HepG2 (cell line): ENCODE measurements around the gene KCNK17. TPM values are rescaled to one million over a fixed set of nuclear protein-coding genes. Genes with fewer than 3 reads are reported as not detected.

Source experiments
- ATAC-seq: fragments of 200-7000 bp; cut with Tn5 transposase; 3 replicates; pipeline ENCODE4 v1.9.1; 2020; ENCODE audit warnings: mild to moderate bottlenecking, moderate library complexity
- BruUV-seq: library from RNA; stranded (reverse); fragments of 400-500 nt; replicated peaks from 2 replicates; lab custom pipeline; 2021; lab: Mats Ljungman, UMichigan
- CTCF ChIA-PET: fragments of 300-600 bp; formaldehyde crosslinking; extraction: SDS; loops from one replicate; lab custom pipeline; 2021; ENCODE audit warnings: low total read pairs, inconsistent platforms, low intra/inter-chr PET ratio; lab: Yijun Ruan, JAX
- POLR2A ChIA-PET: fragments of 350-600 bp; sonication (Branson Sonifier 250); formaldehyde crosslinking; loops from one replicate; lab custom pipeline; 2020; ENCODE audit warnings: antibody characterized with exemption, inconsistent platforms; lab: Yijun Ruan, JAX
- DNase-seq: peaks from one replicate; pipeline ENCODE4 v3.0.0-alpha.2; 2015; ENCODE audit warnings: low spot score
- FAIRE-seq: peaks from 3 replicates; lab custom pipeline; 2011; peaks lifted over from hg19 to GRCh38; lab: Jason Lieb, UNC
- H2AFZ ChIP-seq: one replicate; pipeline ENCODE4 v1.6.1; 2011; ENCODE audit warnings: low read length, inconsistent platforms
- H3K27ac ChIP-seq: fragments of 300-600 bp; 3 replicates; pipeline ENCODE4 v1.8.0; 2011; ENCODE audit warnings: mixed run types, mild to moderate bottlenecking, mixed read lengths, low read length, inconsistent platforms; ENCODE audit not compliant: insufficient read depth; ENCODE audit errors: extremely low read length
- H3K27me3 ChIP-seq, 2 experiments: fragments of 200-600 bp in 1 of 2; 2 replicates in 1 of 2; 3 replicates in 1 of 2; pipeline versions ENCODE4 v1.6.0 to v1.8.0; 2011; ENCODE audit warnings: low read length in 2 of 2, mild to moderate bottlenecking in 2 of 2, moderate library complexity in 2 of 2, inconsistent platforms in 1 of 2; ENCODE audit not compliant: insufficient read depth in 2 of 2, control insufficient read depth in 1 of 2
- H3K36me3 ChIP-seq, 2 experiments: fragments of 200-600 bp in 1 of 2; replicated peaks in 1 of 2; 2 replicates in 1 of 2; 3 replicates in 1 of 2; pipeline versions ENCODE4 v1.5.1 to v1.8.0; 2011; ENCODE audit warnings: low read length in 2 of 2, inconsistent platforms in 1 of 2; ENCODE audit not compliant: insufficient read depth in 2 of 2, control insufficient read depth in 1 of 2
- H3K4me1 ChIP-seq: 2 replicates; pipeline ENCODE4 v1.5.1; 2012; ENCODE audit warnings: low read length, inconsistent platforms; ENCODE audit not compliant: insufficient read depth
- H3K4me2 ChIP-seq: 2 replicates; pipeline ENCODE4 v1.6.0; 2011; ENCODE audit warnings: low read depth, low read length, inconsistent platforms
- H3K4me3 ChIP-seq, 3 experiments: fragments of 200-600 bp in 1 of 3; sonication (generic), shearing (Covaris generic) in 1 of 3; replicated peaks in 1 of 3; 2 replicates each; pipeline ENCODE4 v1.5.1; 2011 to 2016; ENCODE audit warnings: low read length in 3 of 3, inconsistent platforms in 2 of 3, low read depth in 2 of 3, mild to moderate bottlenecking in 2 of 3, control low read depth in 1 of 3, mixed read lengths in 1 of 3; ENCODE audit not compliant: insufficient read depth in 1 of 3
- H3K79me2 ChIP-seq: one replicate; pipeline ENCODE4 v1.6.1; 2011; ENCODE audit warnings: low read length, inconsistent platforms; ENCODE audit not compliant: insufficient read depth
- H3K9ac ChIP-seq: 2 replicates; pipeline ENCODE4 v1.6.0; 2011; ENCODE audit warnings: mild to moderate bottlenecking, low read depth, low read length, inconsistent platforms; ENCODE audit not compliant: insufficient read depth
- H3K9me3 ChIP-seq: 2 replicates; pipeline ENCODE4 v1.5.1; 2012; ENCODE audit warnings: mild to moderate bottlenecking, low read length
- H4K20me1 ChIP-seq: 2 replicates; pipeline ENCODE4 v1.6.0; 2011; ENCODE audit warnings: inconsistent platforms, mild to moderate bottlenecking, low read length, moderate library complexity; ENCODE audit not compliant: insufficient read depth
- CCDC6 ChIP-seq: sonication (generic); formaldehyde crosslinking; IDR thresholded peaks from 2 replicates; pipeline ENCODE4 v1.8.1; 2022; ENCODE audit warnings: mild to moderate bottlenecking, missing genetic modification reagents, moderate library complexity
- DMAP1 ChIP-seq: IDR thresholded peaks from 2 replicates; pipeline ENCODE4 v1.6.1; 2016
- MIXL1 ChIP-seq: IDR thresholded peaks from 2 replicates; pipeline ENCODE4 v1.6.1; 2016
- NFE2L1 ChIP-seq: sonication (generic); formaldehyde crosslinking; IDR thresholded peaks from 2 replicates; pipeline ENCODE4 v1.4.0; 2020; ENCODE audit warnings: missing genetic modification reagents, mild to moderate bottlenecking, borderline replicate concordance
- PAF1 ChIP-seq: IDR thresholded peaks from 2 replicates; pipeline ENCODE4 v1.6.1; 2016; ENCODE audit warnings: missing genetic modification reagents, missing compliant biosample characterization
- RXRB ChIP-seq: IDR thresholded peaks from 2 replicates; pipeline ENCODE4 v1.6.1; 2016; ENCODE audit warnings: borderline replicate concordance, missing genetic modification reagents, missing compliant biosample characterization
- ZNF343 ChIP-seq: sonication (generic); formaldehyde crosslinking; IDR thresholded peaks from 2 replicates; pipeline ENCODE4 v1.4.0; 2020; ENCODE audit warnings: mild to moderate bottlenecking, missing genetic modification reagents
- ZNF670 ChIP-seq: sonication (generic); formaldehyde crosslinking; IDR thresholded peaks from 2 replicates; pipeline ENCODE4 v1.8.0; 2022; ENCODE audit warnings: mild to moderate bottlenecking, missing genetic modification reagents, borderline replicate concordance
- WGBS: methylation state at CpG from one replicate; pipeline ENCODE4 v1.1.6; 2017; ENCODE audit warnings: low lambda C conversion rate; 5-methylcytosine and 5-hydroxymethylcytosine counted together
- in situ Hi-C: cut with HindIII; loops from 2 replicates; pipeline ENCODE4 v1.10.0; 2017; ENCODE audit warnings: low pct_unique_long_range_greater_than_20kb; ENCODE audit not compliant: extremely low pct_ligation_motif_present
- intact Hi-C: fragments of 100-400 bp; cut with micrococcal nuclease; formaldehyde crosslinking; loops from one replicate; pipeline ENCODE4 v1.10.0; 2022; ENCODE audit not compliant: unreplicated experiment
- polyA plus RNA-seq, 8 experiments: library from polyadenylated mRNA; depleted of rRNA in 3 of 8; stranded (reverse) in 7 of 8; unstranded in 1 of 8; fragments of >200 nt; fragmentation: Illumina TruSeq in 4 of 8; extraction: Trizol in 4 of 8; gene quantifications; 2 replicates each; pipeline versions ENCODE4 v1.2.1 to v1.2.3, GENCODE V29; 2011 to 2016; ENCODE audit warnings: low read depth in 4 of 8, missing spikeins in 1 of 8, mixed read lengths in 1 of 8; ENCODE audit not compliant: insufficient read depth in 1 of 8
- total RNA-seq, 5 experiments: library from RNA; depleted of rRNA; stranded (reverse); fragments of >200 nt; fragmentation: Illumina TruSeq; extraction: Trizol; gene quantifications; 2 replicates each; pipeline ENCODE4 v1.2.3, GENCODE V29; 2016; ENCODE audit warnings: low read depth in 1 of 5
- TF ChIP-seq, protein P1 (sequence below): sonication (generic); formaldehyde crosslinking; IDR thresholded peaks from 2 replicates; pipeline ENCODE4 v1.5.0; 2020; ENCODE audit warnings: mild to moderate bottlenecking, missing genetic modification reagents
- TF ChIP-seq, protein P2 (sequence below): sonication (generic); formaldehyde crosslinking; IDR thresholded peaks from 2 replicates; pipeline ENCODE4 v1.5.0; 2020; ENCODE audit warnings: mild to moderate bottlenecking, missing genetic modification reagents, moderate library complexity
- TF ChIP-seq, protein P3 (sequence below): sonication (generic); formaldehyde crosslinking; conservative IDR thresholded peaks from 2 replicates; pipeline ENCODE4 v1.4.0; 2020; ENCODE audit warnings: mild to moderate bottlenecking, missing genetic modification reagents, moderate library complexity

The KCNK17 gene
- total and polyA plus RNA-seq, 2 of the 13 experiments (the other 11 are each of a cell fraction or from before 2014, with no cell fraction given) = not detected

DNA sequence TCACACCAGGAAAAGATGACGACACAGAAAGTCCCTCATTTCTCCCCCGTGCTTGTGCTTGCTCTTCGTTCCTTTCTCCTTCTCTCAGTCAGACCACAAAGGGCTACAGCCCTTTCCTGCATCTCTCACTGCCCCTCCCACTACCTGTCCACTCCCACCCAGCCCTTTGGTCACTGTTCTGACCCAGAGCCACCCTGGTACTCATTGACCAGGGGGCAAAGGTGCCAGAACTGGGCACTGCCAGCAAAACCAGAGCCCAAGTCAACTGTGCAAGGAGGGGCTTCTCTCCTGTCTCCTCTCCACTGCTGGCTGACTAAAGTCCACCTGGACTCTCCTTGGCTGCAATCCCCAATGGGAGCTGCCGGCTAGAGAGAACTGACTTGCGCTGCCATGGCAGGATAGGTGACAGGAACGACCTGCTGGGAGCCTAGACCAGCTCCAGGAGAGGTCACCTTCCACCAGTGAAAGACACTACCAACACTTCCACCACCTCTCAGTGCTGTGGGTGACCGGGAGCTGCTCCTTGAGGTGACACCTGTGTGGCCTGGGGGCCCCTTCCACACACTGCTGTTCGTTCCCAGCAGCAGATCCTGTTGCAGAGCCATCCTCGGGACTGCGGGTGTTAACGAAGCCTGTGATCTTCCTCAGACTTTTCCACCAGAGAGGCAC, 32.8 kb downstream of the KCNK17 start:
- Histone ChIP-seq H3K79me2 (no peaks in the 10 kb centered on the region), H3K4me2 (no peak overlapping the region), H3K27ac (no peak overlapping the region), H3K9ac (no peak overlapping the region), H3K4me3 (no peak overlapping the region), H3K36me3 (no peaks in the 10 kb centered on the region), H3K9me3 (no peaks in the 10 kb centered on the region), H2AFZ (no peak overlapping the region), H3K27me3 (peaks cover 0 to 5% of the 10 kb centered on the region in 2 experiments; a peak in 1 of 5 replicates), H4K20me1 (no peaks in the 10 kb centered on the region), H3K4me1 (no peaks in the 10 kb centered on the region)
- FAIRE-seq (no peak), DNase-seq (no peak), ATAC-seq (no peak)
- CTCF ChIA-PET = no interaction called here
- WGBS = 8% methylated on average over 3 of the region's 11 CpGs
- POLR2A ChIA-PET = no interaction called here
- intact Hi-C loops (no loop called here), in situ Hi-C loops (no loop called here)
- no TSS peak for BruUV-seq
- TF ChIP-seq ZNF343 = no peak
- TF ChIP-seq, protein P1, sequence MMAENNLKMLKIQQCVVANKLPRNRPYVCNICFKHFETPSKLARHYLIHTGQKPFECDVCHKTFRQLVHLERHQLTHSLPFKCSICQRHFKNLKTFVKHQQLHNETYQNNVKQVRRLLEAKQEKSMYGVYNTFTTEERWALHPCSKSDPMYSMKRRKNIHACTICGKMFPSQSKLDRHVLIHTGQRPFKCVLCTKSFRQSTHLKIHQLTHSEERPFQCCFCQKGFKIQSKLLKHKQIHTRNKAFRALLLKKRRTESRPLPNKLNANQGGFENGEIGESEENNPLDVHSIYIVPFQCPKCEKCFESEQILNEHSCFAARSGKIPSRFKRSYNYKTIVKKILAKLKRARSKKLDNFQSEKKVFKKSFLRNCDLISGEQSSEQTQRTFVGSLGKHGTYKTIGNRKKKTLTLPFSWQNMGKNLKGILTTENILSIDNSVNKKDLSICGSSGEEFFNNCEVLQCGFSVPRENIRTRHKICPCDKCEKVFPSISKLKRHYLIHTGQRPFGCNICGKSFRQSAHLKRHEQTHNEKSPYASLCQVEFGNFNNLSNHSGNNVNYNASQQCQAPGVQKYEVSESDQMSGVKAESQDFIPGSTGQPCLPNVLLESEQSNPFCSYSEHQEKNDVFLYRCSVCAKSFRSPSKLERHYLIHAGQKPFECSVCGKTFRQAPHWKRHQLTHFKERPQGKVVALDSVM (CRISPR knock-in tag) = no peak
- TF ChIP-seq, protein P2, sequence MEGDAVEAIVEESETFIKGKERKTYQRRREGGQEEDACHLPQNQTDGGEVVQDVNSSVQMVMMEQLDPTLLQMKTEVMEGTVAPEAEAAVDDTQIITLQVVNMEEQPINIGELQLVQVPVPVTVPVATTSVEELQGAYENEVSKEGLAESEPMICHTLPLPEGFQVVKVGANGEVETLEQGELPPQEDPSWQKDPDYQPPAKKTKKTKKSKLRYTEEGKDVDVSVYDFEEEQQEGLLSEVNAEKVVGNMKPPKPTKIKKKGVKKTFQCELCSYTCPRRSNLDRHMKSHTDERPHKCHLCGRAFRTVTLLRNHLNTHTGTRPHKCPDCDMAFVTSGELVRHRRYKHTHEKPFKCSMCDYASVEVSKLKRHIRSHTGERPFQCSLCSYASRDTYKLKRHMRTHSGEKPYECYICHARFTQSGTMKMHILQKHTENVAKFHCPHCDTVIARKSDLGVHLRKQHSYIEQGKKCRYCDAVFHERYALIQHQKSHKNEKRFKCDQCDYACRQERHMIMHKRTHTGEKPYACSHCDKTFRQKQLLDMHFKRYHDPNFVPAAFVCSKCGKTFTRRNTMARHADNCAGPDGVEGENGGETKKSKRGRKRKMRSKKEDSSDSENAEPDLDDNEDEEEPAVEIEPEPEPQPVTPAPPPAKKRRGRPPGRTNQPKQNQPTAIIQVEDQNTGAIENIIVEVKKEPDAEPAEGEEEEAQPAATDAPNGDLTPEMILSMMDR (CRISPR knock-in tag) = no peak
- TF ChIP-seq CCDC6 (CRISPR knock-in tag) = no peak
- no peak for TF ChIP-seq RXRB
- TF ChIP-seq ZNF670 (CRISPR knock-in tag) = no peak
- TF ChIP-seq, protein P3, sequence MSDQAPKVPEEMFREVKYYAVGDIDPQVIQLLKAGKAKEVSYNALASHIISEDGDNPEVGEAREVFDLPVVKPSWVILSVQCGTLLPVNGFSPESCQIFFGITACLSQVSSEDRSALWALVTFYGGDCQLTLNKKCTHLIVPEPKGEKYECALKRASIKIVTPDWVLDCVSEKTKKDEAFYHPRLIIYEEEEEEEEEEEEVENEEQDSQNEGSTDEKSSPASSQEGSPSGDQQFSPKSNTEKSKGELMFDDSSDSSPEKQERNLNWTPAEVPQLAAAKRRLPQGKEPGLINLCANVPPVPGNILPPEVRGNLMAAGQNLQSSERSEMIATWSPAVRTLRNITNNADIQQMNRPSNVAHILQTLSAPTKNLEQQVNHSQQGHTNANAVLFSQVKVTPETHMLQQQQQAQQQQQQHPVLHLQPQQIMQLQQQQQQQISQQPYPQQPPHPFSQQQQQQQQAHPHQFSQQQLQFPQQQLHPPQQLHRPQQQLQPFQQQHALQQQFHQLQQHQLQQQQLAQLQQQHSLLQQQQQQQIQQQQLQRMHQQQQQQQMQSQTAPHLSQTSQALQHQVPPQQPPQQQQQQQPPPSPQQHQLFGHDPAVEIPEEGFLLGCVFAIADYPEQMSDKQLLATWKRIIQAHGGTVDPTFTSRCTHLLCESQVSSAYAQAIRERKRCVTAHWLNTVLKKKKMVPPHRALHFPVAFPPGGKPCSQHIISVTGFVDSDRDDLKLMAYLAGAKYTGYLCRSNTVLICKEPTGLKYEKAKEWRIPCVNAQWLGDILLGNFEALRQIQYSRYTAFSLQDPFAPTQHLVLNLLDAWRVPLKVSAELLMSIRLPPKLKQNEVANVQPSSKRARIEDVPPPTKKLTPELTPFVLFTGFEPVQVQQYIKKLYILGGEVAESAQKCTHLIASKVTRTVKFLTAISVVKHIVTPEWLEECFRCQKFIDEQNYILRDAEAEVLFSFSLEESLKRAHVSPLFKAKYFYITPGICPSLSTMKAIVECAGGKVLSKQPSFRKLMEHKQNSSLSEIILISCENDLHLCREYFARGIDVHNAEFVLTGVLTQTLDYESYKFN (CRISPR knock-in tag) = no peak
- TF ChIP-seq PAF1 (CRISPR knock-in tag) = no peak
- TF ChIP-seq MIXL1 (CRISPR knock-in tag) = no peak
- no peak for TF ChIP-seq NFE2L1 (CRISPR knock-in tag)
- no peak for TF ChIP-seq DMAP1 (CRISPR knock-in tag)
